Gastroesophageal sphincter (tissue), 4 donors: ENCODE data around the gene SLC6A2. TPM values are rescaled to one million over a fixed set of nuclear protein-coding genes. Genes with fewer than 3 reads are reported as not detected.

Experiments
- ATAC-seq: fragments of 150-250 bp; one replicate; pipeline ENCODE4 v1.9.1; 2016; ENCODE audit warnings: mild to moderate bottlenecking, moderate library complexity
- H3K27ac ChIP-seq, 4 donors: fragments of 200-600 bp; sonication (generic) in 3 of 4; 1 replicate in 3 of 4; 2 replicates in 1 of 4; pipeline ENCODE4 v1.5.1; 2016 to 2019
- H3K27me3 ChIP-seq: fragments of 200-600 bp; sonication (generic); one replicate; pipeline ENCODE4 v1.5.1; 2019
- H3K36me3 ChIP-seq, 2 donors: fragments of 200-600 bp; sonication (generic); one replicate each; pipeline ENCODE4 v1.5.1; 2019; ENCODE audit warnings: control low read depth in 1 of 2
- H3K4me1 ChIP-seq, 3 donors: fragments of 200-600 bp; sonication (generic); 1 replicate in 2 of 3; 2 replicates in 1 of 3; pipeline ENCODE4 v1.5.1; 2016 to 2019; ENCODE audit warnings: control low read depth in 2 of 3
- H3K4me3 ChIP-seq, 2 donors: fragments of 200-600 bp; sonication (generic); one replicate each; pipeline ENCODE4 v1.5.1; 2019; ENCODE audit warnings: mild to moderate bottlenecking in 1 of 2, moderate library complexity in 1 of 2
- H3K9me3 ChIP-seq, 3 donors: fragments of 200-600 bp; sonication (generic); one replicate each; pipeline ENCODE4 v1.5.1; 2017 to 2019; ENCODE audit warnings: control low read depth in 2 of 3
- EP300 ChIP-seq: sonication (generic); formaldehyde crosslinking; IDR thresholded peaks from one replicate; pipeline ENCODE4 v1.6.1; 2017; ENCODE audit warnings: antibody characterized with exemption, mild to moderate bottlenecking
- POLR2A ChIP-seq, 2 donors: fragments of 450-650 bp; IDR thresholded peaks; one replicate each; pipeline ENCODE4 v1.6.1; 2017; ENCODE audit warnings: antibody characterized with exemption in 2 of 2, mild to moderate bottlenecking in 2 of 2, moderate library complexity in 1 of 2
- POLR2AphosphoS5 ChIP-seq: sonication (generic); formaldehyde crosslinking; IDR thresholded peaks from one replicate; pipeline ENCODE4 v1.6.1; 2017; ENCODE audit warnings: antibody characterized with exemption
- WGBS, 2 donors: methylation state at CpG; one replicate each; pipeline ENCODE4 v1.1.5; 2018; ENCODE audit warnings: low coverage in 1 of 2; 5-methylcytosine and 5-hydroxymethylcytosine counted together
- total RNA-seq, 4 donors: library from RNA; depleted of rRNA; stranded (reverse); fragments of >200 nt; gene quantifications; one replicate each; pipeline ENCODE4 v1.1.0, GENCODE V29; 2016
- TF ChIP-seq, protein P1 (sequence below), 4 experiments: fragments of 200-600 bp in 2 of 4; fragments of 450-650 bp in 2 of 4; sonication (generic) in 1 of 4; IDR thresholded peaks; one replicate each; pipeline ENCODE4 v1.5.1; 2017 to 2019; ENCODE audit warnings: antibody characterized with exemption in 4 of 4, mild to moderate bottlenecking in 2 of 4, moderate library complexity in 2 of 4

The SLC6A2 gene
- total RNA-seq, 4 donors from 2014 or later, result 0.16 to 3.1 (median 1.3) TPM

DNA sequence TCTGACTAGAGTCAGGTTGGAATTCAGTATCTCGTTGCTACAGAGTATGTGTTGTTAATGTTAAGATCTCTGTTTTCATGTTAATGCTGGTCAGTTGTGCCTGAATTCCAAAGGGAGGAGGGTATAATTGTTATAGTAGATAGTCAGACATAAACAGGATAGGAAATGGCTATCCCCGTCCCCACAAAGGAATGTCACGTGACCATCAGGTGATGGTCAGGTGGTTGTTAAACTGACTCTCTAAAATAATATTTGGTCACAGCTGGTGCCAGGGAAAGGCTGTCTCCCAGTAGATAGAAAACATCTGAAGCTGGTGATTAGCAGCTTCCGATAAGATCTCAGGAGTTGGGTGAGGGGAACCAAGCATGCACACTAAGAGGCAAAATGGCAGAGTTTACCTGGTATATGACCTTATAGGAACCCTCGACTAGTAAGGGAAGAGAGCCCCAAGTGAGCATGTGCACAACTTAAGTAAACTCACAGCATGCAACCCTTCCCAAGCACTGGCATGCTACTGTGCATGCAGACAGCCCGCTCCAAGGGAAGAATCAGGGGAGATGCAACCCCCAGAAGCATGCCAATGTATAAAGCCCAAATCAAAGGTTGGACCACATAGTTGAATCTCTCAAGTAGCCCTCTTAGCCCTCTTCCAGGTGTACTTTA lies 27.4 kb upstream of the SLC6A2 start:
- H3K36me3 ChIP-seq, result no peaks in the 10 kb centered on the region
- TF ChIP-seq EP300 (no peak), POLR2AphosphoS5 (no peak), POLR2A (IDR thresholded peaks at IDR 0.05) (no peak)
- TF ChIP-seq, protein P1, sequence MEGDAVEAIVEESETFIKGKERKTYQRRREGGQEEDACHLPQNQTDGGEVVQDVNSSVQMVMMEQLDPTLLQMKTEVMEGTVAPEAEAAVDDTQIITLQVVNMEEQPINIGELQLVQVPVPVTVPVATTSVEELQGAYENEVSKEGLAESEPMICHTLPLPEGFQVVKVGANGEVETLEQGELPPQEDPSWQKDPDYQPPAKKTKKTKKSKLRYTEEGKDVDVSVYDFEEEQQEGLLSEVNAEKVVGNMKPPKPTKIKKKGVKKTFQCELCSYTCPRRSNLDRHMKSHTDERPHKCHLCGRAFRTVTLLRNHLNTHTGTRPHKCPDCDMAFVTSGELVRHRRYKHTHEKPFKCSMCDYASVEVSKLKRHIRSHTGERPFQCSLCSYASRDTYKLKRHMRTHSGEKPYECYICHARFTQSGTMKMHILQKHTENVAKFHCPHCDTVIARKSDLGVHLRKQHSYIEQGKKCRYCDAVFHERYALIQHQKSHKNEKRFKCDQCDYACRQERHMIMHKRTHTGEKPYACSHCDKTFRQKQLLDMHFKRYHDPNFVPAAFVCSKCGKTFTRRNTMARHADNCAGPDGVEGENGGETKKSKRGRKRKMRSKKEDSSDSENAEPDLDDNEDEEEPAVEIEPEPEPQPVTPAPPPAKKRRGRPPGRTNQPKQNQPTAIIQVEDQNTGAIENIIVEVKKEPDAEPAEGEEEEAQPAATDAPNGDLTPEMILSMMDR (IDR thresholded peaks at IDR 0.05), result no peak
- H3K9me3 ChIP-seq, result no peaks in the 10 kb centered on the region
- H3K4me1 ChIP-seq, result no peaks in the 10 kb centered on the region
- 68 to 82% methylated on average over 5 to 6 of the region's 6 CpGs for WGBS, 2 donors
- no peak overlapping the region for H3K4me3 ChIP-seq
- H3K27ac ChIP-seq, result no peak overlapping the region
- ATAC-seq, result no peak
- no peaks in the 10 kb centered on the region for H3K27me3 ChIP-seq

DNA sequence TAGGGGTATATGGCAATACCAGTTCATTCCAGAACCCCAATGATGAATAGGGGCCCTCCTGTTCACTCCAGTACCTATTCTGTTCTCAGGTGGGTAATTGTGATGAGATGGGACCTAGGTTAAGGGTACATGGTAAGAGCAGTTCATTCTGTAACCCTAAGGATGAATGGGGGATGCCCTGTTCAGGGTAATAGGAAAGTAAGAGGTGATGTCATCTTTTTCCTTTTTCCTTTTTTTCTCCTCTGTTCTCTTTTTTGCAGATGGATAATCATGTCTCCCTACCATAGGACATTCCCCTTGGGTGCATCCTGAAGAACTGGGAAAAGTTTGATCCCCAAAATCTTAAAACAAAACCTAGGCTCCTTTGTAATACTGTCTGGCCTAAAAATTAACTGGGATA lies 25.0 kb upstream of the SLC6A2 start:
- Histone ChIP-seq H3K4me1 (no peaks in the 10 kb centered on the region), H3K27ac (no peak overlapping the region), H3K36me3 (no peaks in the 10 kb centered on the region), H3K9me3 (no peaks in the 10 kb centered on the region), H3K27me3 (no peaks in the 10 kb centered on the region), H3K4me3 (no peak overlapping the region)
- ATAC-seq, result no peak
- TF ChIP-seq, protein P1 (IDR thresholded peaks at IDR 0.05), result no peak
- TF ChIP-seq EP300 (no peak), POLR2A (IDR thresholded peaks at IDR 0.05) (no peak), POLR2AphosphoS5 (no peak)

DNA sequence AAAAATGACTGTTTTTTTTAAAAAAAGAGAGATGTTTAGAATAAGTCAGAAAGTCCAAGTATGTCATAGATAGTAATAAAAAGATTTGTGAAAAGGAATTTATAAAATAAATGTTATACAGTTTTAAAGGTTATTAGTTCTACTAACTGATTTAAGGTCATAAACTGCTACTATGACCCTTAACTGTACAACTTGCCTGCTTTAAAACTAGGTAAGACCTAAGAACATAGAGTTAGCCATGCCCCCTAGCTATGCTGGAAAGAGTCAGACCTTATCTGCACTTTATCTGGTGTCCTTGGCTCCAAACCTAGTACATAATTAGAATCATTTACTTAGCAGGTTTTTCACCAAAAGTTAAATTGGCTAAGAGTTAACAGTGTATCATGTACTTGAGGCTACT lies 23.5 kb upstream of the SLC6A2 start:
- Histone ChIP-seq H3K9me3 (no peaks in the 10 kb centered on the region), H3K4me1 (no peaks in the 10 kb centered on the region), H3K36me3 (no peaks in the 10 kb centered on the region), H3K4me3 (no peak overlapping the region), H3K27me3 (no peaks in the 10 kb centered on the region), H3K27ac (no peak overlapping the region)
- TF ChIP-seq POLR2A (IDR thresholded peaks at IDR 0.05), result no peak
- TF ChIP-seq, protein P1 (IDR thresholded peaks at IDR 0.05), result no peak
- no peak for TF ChIP-seq EP300
- no peak for TF ChIP-seq POLR2AphosphoS5
- no peak for ATAC-seq

DNA sequence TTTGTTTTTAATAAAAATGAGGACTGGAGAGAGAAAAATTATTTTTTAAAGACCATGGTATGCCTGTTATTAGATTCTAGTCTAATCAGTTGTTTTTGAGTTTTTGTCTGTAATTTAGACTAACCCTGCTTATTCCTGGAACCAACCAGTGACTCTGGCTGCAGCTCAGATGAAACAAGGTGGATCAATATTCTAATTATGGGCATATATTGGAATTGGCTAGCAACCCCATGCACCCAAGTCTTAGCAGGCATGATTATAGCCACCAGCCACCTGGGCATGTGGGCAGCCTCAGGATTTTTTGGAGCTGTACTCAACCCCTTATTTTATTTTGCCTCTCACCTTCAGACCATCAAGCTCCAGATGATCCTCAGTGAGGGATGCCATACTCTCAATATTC lies 21.6 kb upstream of the SLC6A2 start:
- TF ChIP-seq POLR2A (IDR thresholded peaks at IDR 0.05), result no peak
- no peak for TF ChIP-seq EP300
- no peak for TF ChIP-seq POLR2AphosphoS5
- TF ChIP-seq, protein P1 (IDR thresholded peaks at IDR 0.05), result no peak
- ATAC-seq, result no peak
- no peak overlapping the region for H3K27ac ChIP-seq
- no peaks in the 10 kb centered on the region for H3K9me3 ChIP-seq
- H3K27me3 ChIP-seq, result no peaks in the 10 kb centered on the region
- no peaks in the 10 kb centered on the region for H3K4me1 ChIP-seq
- H3K4me3 ChIP-seq, result no peak overlapping the region
- no peaks in the 10 kb centered on the region for H3K36me3 ChIP-seq

DNA sequence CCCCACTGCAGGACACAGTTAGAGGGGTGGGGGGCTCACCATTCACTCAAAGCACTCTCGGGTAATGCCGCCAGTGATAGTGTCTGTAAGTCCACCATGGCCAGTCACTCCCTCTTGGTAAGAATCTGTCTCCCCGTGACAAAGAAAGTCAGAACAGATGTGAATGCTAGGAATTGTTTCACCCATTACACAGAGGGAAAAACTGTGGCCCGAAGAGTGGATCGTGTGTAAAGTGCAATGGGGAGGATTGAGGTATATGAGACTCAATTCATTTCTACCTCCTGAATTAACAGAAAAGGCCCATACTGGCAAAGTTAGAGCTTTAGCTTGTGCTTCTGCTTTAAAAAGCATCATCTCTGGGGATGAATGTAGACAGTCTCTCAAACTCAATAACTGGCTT lies 17.5 kb upstream of the SLC6A2 start:
- Histone ChIP-seq H3K4me3 (no peak overlapping the region), H3K4me1 (peaks cover 0 to 10% (median 6%) of the 10 kb centered on the region in 3 donors), H3K9me3 (no peaks in the 10 kb centered on the region), H3K27me3 (no peaks in the 10 kb centered on the region), H3K36me3 (no peaks in the 10 kb centered on the region), H3K27ac (no peak overlapping the region)
- no peak for ATAC-seq
- 84 to 92% methylated on average over 3 to 4 of the region's 5 CpGs for WGBS, 2 donors
- TF ChIP-seq, protein P1 (IDR thresholded peaks at IDR 0.05), result no peak
- no peak for TF ChIP-seq EP300
- TF ChIP-seq POLR2AphosphoS5, result no peak
- TF ChIP-seq POLR2A (IDR thresholded peaks at IDR 0.05), result no peak
